GM11168 (cell line): ENCODE data around the gene LHFPL2.

Experiments
- in situ Hi-C: fragments of 300-500 bp; cut with MboI; formaldehyde crosslinking; loops from one replicate; pipeline ENCODE4 v1.12.0; 2022; ENCODE audit warnings: low sequenced_read_pairs; ENCODE audit not compliant: unreplicated experiment

Gene LHFPL2

DNA sequence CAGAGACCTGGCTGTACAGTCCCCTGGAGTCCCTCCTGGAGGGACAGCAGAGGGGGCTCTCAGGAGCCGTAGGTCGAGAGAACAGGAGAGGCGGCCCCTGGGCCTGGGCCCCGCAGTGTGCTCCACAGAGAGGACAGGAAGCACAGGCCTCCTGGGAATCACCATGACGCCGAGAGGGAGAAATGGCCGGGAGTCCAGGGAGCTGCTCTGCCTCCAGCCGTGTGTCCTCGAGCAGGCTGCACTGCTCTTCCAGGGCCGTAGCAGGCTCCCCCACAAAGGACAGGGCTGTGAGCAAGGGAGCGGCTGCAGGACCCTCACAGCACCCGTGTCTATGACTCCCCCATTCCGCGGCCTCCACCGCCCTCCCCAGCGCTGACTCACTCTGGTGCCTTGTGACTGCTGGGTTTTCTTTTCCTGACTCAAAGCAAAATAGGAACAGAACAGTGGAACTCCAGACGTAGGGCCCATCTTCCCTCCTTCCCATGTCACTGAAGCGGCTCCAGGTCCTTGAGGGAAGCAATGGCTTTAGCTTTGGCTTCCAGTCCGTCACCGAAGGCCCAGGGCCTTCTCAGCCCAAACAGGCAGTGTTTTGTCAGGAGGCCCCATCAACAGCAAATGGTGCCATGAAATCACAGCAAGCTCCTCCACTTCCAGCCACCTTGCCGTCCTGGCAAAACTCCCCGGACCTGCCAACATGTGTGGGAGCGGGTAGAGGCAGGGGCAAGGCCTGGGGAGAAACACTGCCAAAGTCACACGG lies 114.2 kb downstream of the LHFPL2 start:
- in situ Hi-C loops, result loop anchor here (10.0 kb wide), 1 partner anchor 360 kb away; no protein-coding TSS in a partner anchor

DNA sequence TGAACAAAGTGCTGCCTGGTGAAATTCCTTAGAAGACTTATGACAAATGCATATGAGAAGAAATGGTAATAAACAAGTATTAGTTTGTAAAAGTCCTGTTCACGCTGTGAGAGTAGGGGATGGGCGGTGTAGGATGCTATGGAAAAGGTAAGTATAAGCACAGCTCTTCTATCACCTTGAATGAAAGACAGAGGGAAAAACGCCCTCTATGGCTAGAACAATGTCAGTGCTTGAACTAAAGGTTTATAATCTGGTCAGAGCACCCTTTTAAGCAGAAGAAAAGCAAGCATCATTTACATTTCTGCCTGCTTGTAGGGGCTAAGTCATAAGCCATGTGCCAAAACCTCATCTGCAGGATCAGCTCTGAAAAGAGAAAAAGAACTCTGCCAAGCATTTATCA lies 115.2 kb downstream of the LHFPL2 start:
- in situ Hi-C loops, result loop anchor here (10.0 kb wide), 1 partner anchor 361 kb away; no protein-coding TSS in a partner anchor

DNA sequence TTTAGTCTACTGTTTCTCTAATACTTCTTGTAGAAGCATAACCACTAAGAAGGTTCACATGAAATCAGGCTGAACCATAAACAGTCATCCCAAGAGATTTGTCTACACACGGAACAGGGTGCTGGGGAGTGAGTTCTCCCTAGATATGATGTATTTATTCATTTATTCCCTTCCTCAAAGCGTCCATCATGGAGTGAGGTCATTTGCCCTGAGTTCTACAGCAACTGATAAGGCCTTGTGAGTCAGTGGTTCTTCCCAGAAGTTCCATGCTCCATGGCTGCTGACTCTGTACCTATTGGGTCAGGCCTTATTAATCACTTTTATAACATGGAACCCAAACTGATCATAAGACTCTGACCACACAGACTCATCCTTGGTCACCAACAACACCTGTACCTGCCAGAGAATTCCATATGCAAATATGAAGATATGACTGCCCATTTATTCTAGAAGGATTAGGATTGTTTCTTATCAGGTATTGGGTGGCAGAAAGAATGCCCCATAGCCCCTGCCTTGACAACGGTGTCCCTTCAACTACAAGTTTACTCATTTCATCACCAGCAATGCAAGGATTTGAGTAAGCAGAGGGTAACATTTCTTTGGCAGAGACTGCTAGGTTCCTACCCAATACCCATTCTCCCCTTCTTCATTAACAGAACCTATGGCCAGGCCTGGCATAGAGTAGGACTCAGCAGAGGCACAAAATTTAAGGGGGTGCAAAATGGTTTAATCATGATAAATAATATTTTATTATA lies 118.1 kb downstream of the LHFPL2 start:
- in situ Hi-C loops, result loop anchor here (10.0 kb wide), 1 partner anchor 364 kb away; no protein-coding TSS in a partner anchor

DNA sequence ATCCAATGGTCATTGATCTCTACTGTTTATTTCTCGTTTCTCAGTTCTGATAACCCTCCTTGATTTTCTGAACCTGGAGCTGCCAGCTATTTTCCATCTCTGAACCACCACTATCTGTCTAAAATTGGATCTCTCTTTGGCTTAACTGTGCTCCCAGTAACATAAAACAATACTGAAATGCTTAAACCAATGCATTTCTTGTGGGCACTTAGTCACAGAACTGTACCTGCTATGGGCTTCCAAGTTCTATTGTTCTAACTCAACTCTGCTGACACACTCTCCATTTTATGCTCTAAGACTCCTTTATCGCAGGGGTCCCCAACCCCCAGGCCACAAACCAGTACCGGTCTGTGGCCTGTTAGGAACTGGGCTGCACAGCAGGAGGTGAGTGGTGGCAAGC lies 120.6 kb downstream of the LHFPL2 start:
- in situ Hi-C loops, result no loop called here

GRCh38 chr5:78527054-78527859 lies 121.3 kb downstream of the LHFPL2 start:
- in situ Hi-C loops, result no loop called here

GRCh38 chr5:78526049-78526525 lies 122.5 kb downstream of the LHFPL2 start:
- in situ Hi-C loops, result no loop called here

DNA sequence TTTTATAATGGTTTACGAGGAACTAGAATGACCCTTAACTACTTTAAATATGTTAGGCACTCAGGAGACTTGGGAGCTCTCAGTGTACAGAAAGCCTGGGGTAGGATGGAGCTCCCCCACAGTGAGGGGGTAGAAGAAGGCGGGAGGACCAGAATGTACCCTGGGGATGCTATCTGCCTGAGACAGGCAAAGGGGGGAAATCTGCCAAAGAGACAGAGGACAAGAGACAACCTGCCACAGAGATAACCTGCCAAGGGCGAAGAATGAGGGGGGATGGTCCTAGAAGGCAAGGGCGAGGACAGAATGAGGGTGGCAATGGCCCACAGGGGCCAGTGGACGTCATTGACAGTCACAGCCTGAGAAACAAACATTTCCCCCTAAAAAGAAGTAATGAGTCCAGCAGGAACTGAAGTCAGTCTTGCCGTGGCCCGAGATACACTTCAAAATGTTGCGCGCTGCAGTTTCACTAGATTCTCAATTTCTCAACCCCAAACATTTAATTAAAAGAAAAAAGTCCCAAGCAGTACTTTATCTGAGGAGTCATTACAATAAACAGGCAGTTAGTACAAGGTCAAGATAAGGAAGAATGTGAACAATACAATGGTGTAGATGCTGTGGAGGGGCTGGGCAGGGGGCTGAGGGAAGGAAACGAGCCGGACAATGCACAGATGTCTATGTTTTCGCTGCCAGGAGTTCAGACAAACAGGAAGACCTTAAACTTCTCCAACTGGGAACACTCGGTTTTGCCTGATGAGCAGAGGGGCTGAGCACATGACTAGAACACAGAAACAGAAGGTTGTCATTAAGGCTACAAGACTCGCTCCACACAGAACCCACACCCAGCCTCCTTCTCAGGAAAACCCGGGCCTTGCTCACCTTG lies 125.0 kb downstream of the LHFPL2 start:
- in situ Hi-C loops, result no loop called here

DNA sequence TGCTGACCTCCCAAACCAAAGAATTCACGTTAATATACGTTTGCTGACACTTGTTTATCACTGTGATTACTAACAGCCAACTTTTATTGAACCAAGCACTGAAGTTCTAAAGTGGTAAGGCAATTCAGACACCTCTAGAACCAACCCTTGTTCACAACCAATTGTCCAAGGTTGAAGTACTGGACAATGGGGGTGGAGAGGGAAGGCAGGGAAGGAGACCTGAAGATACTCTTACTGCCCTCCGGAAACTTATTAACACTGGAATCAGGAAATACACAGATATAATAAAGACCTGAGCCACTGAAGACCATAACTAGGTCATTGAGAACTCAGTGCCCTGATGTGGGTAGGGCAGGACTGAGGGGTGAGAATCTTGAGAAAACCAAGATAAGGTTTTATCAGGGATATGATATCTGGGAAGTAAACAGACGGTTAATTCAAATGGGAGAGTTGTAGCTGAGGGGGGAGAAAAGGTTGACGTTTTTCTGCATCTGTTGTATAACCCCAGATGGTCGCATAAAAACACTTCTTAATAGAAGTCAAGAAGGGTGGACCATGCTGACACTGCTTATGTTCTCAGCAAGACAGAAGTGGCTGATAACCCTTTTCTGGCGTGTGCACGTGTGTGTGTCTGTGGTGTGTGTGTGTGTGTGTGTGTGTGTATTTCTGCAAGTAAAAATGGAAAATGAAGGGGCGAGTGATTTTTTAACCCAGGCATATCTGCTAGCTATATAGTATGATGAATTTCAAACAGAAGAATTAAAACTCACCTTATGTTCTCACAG lies 125.9 kb downstream of the LHFPL2 start:
- in situ Hi-C loops, result no loop called here

DNA sequence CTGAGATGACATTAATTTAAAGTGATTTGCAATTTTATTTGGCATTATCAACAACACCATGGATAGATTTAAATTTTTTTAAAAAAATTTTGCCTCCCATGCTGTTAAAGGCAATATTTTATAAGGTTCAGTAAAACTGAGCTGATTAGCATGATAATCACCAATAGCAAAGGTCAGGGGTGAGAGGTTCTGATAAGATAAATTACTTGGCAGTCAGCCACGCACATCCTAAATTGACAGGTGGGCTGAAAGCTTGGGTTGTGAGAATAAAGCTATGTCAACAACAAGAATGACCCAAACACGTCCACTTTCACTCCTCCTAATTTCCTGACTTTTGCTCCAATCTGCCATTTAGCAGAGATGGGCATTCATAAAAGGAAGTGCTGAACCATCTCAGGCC lies 127.1 kb downstream of the LHFPL2 start:
- in situ Hi-C loops, result no loop called here

DNA sequence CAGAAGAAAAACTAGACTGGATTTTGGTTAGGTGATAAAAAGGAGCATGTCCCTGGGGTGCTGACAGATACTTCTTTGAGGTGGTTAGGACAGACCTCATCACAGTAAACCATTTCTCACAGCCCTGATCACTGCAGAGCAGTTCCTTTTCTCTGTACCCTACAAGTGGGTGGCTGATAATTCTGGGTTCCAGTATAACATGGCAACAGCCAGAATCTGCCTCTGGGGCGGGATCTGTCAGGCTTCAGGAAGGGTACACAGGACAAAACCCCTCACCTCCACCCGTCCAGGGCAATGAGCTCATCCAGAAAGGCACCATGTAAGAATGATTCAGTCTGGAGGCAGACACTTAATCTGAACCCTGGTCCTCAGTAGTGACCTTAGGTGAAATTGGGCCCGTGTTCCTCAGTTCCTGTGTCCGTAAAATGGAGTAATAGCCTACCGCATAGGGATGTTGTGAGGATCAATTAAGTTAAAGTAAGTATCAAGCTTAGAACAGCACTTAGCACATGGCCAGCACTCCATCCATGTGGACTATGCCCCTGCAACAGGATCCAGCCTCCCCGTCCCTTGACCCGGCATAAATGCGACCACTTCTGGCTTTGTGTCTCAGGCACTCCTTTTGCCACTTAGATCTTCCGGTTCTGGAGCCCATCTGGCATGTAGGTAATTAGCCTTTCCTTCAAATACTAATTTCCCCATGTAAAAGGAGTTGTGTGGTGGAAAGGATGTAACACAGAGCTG lies 129.2 kb downstream of the LHFPL2 start:
- in situ Hi-C loops, result no loop called here

GRCh38 chr5:78518365-78519197 lies 130.0 kb downstream of the LHFPL2 start:
- in situ Hi-C loops, result no loop called here

- in situ Hi-C loops, result no loop called here
Observed at GRCh38 chr5:78515670-78516069, 132.9 kb downstream of the LHFPL2 start.

- in situ Hi-C loops, result no loop called here
Observed at GRCh38 chr5:78514427-78515330, 133.9 kb downstream of the LHFPL2 start.

- in situ Hi-C loops, result no loop called here
Observed at GRCh38 chr5:78513441-78513840, 135.1 kb downstream of the LHFPL2 start.

- in situ Hi-C loops, result no loop called here
Observed at GRCh38 chr5:78512435-78512834, 136.1 kb downstream of the LHFPL2 start.
